GM19238 (cell line): ENCODE results near the gene RAPGEF4.
"Not testable (repeated sequence)": the region's sequence is repeated elsewhere in the genome, so short reads cannot be mapped to it uniquely, and the experiment has no call there.

ENCODE experiments used
- DNase-seq: peaks from one replicate; pipeline ENCODE4 v3.0.0; 2011; ENCODE audit warnings: low spot score; ENCODE audit not compliant: insufficient read length

Gene RAPGEF4

DNA sequence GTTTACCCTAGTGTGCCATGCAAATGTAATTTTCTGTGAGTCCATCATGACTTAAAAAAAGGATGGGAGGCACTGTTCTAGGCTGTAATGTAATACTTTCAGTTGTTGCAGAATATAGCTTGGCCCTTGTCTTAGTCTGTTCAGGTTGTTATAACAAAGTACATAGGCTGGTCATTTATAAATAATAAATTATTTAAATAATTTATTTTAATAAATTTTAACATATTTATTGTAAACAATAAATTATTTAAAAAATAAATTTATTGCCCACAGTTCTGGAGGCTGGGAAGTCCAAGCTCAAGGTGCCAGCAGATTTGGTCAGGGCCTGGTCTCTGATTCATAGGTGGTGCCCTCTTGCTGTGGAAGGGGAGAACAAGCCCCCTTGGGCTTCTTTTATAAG lies 35.2 kb downstream of the RAPGEF4 start:
- no peak for DNase-seq

- no peak for DNase-seq
Observed at GRCh38 chr2:172772633-172773032, 37.0 kb downstream of the RAPGEF4 start.

GRCh38 chr2:172774302-172774701 lies 38.7 kb downstream of the RAPGEF4 start:
- no peak for DNase-seq

DNA sequence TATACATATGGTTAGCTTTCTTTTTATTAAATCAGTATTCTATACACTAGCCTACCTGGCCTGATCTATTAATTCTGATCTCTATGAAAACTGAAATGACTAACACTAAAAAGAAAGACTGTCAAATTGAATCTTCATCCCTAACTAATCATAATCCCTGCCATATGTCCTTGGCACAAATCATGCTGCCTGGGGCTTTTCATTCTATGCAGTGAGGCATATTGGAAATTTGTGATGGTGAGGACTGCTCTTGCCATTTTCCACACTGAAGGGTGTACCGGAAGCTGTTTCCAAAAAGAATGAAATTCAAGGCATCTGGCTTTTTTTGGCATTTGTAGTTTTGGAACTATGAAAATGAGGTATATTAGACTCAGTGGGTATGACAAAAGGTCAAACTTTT lies 39.7 kb downstream of the RAPGEF4 start:
- no peak for DNase-seq

GRCh38 chr2:172777431-172777830 lies 41.8 kb downstream of the RAPGEF4 start:
- no peak for DNase-seq

DNA sequence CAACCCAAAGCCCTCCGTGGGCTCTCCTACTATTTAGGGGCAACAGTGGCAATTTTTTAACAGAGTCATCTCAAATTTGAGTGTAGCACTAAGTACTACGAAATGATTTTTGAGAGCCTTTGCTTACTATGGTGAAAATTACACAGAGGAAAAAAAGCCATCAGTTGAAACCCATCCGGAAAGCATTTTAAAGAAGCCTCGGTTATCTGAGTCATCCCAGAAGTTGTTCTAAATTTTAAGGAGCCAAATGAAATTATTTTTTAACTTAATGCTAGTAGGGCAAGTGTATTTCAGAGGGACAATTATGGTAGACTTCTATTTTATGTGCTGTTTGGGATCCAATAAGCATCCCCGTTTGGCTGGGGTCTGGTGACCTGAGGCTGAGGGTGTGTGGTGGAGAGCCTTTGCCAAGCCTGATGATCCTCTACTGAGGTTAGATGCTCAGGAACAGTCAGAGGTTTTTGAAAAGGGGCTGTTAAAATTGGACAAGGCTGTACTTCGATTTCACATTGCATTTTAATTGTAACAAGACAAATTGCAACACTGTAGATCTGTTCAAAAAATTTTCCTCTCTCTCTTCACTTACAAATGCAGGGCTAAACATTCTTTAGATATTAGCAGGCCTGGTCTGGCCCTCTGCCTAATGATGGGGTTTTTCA lies 47.0 kb downstream of the RAPGEF4 start:
- no peak for DNase-seq

DNA sequence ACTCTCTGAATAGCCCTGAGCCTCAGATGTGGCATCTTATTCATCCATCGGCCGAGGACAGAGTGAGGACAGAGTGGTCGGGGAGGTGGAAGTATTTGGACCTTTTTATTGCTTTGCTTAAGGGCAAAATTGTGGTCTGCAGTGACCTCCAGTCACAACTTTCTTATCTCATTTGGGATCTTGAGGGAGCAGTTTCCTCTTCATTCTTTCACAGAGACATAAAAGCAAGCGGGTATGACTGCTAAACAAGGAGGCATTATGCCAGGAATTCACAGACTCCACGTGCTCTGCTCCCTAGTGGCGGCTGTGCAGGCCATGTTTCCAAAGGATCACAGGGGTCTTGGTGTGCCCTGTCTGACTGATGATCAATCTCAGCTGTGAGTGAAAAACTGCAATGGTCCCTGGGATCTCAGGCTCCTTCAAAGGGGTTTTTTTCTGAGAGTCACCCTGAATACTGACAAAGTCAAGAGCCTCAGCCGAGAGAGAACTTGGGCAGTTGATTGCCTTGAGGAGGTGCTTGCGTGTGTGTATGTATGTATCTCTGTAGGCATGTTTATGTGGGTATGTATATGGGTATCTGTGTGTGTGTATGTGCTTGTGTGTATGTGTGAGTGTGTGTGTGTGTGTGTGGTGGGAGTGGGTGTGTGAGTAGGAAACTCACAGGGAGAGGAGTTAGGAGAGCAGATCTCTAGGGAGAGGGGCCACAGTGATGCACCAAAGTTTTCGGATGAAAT lies 47.7 kb downstream of the RAPGEF4 start:
- no peak for DNase-seq

GRCh38 chr2:172788871-172789270 lies 53.2 kb downstream of the RAPGEF4 start:
- no peak for DNase-seq

DNA sequence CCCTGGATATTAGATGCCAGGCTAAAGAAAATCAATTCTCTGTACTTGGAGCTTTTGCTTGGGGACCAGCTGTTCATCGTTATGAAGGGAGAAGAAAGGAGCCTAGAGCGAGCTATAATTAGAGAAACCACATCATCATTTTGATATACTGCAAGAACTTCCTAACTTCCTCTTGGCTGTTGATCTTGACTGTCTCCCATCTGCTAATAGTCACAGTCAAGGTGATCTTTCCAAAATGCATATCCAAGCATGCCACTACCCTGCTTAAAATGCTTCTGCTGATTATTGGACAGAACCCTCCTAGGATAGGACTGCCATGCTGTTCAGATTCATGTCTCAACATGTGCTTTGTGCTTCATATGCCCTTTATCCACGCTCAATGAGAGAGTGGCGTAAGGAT lies 54.8 kb downstream of the RAPGEF4 start:
- DNase-seq = no peak

GRCh38 chr2:172791953-172792352 lies 56.3 kb downstream of the RAPGEF4 start:
- no peak for DNase-seq

- no peak for DNase-seq
Observed at GRCh38 chr2:172792711-172793110, 57.1 kb downstream of the RAPGEF4 start.

GRCh38 chr2:172803308-172803707 lies 67.7 kb downstream of the RAPGEF4 start:
- not testable (repeated sequence) for DNase-seq

GRCh38 chr2:172804423-172804822 lies 68.8 kb downstream of the RAPGEF4 start:
- DNase-seq = no peak

- DNase-seq = no peak
Observed at GRCh38 chr2:172806493-172806892, 70.8 kb downstream of the RAPGEF4 start.

GRCh38 chr2:172806996-172807395 lies 71.4 kb downstream of the RAPGEF4 start:
- no peak for DNase-seq

DNA sequence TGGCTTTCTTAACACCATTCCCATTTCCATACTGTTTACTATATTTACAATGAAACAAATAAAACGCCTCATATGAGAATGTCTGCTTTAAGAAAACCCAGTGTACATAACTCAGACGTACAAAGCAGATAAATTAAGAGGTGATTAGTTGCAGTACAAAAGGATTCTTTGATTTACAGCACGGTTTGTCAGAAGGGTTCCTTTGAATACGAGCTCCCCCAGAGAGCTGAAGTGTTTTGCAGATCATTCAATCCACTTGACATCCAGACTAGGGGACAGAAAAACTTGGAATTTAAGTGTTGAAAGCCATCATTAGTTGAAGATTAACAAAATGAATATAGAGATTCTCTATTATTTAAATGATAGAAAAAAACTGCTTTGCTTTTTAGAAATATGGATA lies 72.5 kb downstream of the RAPGEF4 start:
- DNase-seq = no peak

DNA sequence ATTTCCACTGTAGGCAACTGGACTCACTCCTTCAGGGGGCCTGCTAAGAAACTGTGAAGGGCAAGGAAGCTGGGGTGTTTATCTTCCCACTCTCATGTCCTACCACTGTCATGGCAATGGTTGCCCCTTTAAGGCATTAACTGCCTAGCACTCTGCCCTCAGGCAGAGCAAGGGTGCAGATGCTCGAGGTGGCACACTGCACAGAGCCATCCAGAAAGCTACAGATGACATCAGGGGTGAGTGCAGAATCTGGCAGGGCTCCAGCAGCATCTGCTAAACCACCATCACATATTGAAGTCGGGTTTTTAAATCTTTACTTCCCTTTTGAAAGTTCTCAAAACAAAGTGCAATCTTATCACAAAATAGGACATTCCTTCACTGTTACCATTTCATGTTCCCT lies 75.4 kb downstream of the RAPGEF4 start:
- no peak for DNase-seq

- no peak for DNase-seq
Observed at GRCh38 chr2:172812158-172812744, 76.6 kb downstream of the RAPGEF4 start.

- no peak for DNase-seq
Observed at GRCh38 chr2:172813314-172813888, 77.8 kb downstream of the RAPGEF4 start.

GRCh38 chr2:172817411-172817810 lies 81.8 kb downstream of the RAPGEF4 start:
- no peak for DNase-seq

GRCh38 chr2:172819943-172820342 lies 84.3 kb downstream of the RAPGEF4 start:
- no peak for DNase-seq
